GM18870 (cell line): ENCODE results near the gene GATA6.
A peak's percentile ranks its signal among the peaks of the same experiment; 100 is the strongest.

Source experiments
- ATAC-seq: cut with Tn5 transposase; IDR thresholded peaks from one replicate; pipeline ENCODE4 v1.9.1; 2021; ENCODE audit warnings: moderate library complexity; ENCODE audit not compliant: unreplicated experiment

GATA6 gene

DNA sequence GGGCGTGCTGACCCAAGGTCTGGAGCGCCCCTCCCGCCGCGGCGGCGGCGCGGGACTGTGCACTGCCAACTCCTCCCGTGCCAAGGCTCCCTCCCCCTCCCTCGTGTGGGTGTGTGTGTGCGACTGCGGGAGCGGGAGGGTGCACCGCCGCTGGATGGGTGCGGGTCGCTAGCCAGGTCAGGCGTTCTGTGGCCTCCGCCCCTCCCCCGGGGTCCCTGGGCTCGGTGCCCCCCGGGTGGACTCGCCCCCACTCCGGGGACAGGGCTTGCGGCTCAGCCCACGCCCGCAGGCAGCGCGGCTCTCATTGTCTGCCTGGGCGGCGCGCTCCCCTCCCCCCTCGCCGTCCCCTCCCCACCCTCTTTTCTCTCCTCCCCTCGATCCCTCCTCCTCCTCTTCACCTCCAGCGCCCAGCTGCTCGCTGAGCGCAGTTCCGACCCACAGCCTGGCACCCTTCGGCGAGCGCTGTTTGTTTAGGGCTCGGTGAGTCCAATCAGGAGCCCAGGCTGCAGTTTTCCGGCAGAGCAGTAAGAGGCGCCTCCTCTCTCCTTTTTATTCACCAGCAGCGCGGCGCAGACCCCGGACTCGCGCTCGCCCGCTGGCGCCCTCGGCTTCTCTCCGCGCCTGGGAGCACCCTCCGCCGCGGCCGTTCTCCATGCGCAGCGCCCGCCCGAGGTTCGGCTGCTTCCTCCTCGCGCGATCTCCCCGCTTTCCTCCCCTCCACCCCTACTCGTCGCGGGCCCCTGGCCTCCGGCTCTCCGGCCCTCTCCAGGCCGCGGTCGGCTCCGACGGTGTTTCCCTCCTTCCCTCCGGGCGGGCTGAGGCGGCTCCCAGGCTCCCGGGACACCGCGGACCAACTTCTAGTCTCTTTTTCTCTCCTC, at the start of gene GATA6:
GATA6 (plus strand) TSS at position 579 of the 878 bp plus-strand sequence. CDS start 1,556 bp downstream, outside the sequence.
- no peak for ATAC-seq

- ATAC-seq: no peak
Observed at GRCh38 chr18:22124970-22125369, 44.4 kb upstream of the GATA6 start.

DNA sequence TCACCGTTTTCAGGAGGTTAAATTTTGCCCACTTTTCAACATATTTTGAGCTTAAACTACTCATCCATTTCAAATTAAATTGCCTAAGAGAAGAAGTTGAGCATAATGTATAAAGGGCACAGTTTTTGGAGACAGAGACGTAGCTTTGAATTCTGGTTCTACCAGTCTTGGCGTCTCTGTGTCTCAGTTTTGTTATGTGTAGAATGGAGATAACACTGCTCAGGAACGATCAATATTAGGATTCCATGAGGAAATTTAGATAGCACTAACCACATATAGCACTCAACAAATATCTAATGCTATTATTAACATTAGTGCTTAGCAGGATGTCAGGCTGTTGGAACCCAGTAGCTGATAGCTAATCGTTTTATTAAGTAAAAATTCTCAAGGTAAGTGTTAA, 40.4 kb upstream of the GATA6 start:
- ATAC-seq: no peak

DNA sequence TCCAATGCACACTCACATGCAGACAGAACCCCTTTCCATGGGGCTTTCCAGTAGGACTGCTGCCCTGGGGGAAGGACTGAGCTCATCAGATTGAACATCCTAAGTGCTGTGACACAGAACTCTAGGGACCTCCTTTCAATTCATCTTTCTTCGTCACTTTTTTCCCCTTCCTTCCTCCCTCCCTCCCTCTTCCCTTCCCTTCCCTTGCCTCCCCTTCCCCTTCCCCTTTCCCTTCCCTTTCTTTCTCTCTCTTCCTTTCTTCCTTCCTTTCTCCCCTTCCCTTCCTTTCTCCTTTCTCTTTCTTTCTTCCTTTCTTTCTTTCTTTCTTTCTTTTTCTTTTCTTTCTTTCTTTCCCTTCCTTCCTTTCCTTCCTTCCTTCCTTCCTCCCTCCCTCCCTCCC, 39.6 kb upstream of the GATA6 start:
- no peak for ATAC-seq

- ATAC-seq: peak; percentile 70
Observed at GRCh38 chr18:22132258-22132657, 37.1 kb upstream of the GATA6 start.

DNA sequence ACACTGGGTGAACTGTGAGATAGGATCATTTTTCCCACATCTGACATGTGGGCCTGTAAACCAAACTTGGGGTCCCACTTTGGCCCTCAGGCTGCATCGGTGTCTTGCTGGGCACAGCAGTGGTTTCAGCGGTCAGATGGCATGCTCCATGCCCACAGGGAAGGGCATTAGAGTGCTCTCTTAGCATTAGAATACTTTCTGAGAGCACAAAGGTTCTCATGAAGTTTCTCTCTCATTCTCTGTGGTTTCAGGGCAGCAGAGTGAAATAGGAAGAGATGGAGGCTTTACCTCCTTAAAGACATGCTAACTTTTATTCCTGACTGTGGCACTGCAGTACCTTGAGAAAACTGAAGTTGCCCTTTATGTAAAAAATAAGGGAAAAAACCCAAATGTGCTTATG, 36.6 kb upstream of the GATA6 start:
- no peak for ATAC-seq

DNA sequence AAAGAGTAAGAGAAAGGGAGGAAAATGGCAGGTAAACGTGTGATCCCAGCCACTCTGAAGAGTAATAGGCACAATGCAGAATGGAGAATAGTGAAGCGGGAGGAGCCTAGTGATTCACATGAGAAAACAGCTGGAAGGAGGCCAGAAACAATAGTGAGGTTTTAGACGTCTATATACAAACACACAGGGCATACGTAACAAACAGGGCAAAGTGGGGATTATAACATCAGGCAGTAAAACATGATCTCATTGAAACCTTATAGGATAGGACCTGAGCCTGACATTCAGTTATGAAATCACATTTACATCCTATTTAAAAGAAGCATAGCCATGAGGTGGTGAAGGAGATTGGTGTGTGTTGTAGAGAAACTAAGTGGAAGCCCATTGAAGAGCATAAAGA, 33.0 kb upstream of the GATA6 start:
- no peak for ATAC-seq

GRCh38 chr18:22141211-22141610, 28.2 kb upstream of the GATA6 start:
- ATAC-seq: no peak

DNA sequence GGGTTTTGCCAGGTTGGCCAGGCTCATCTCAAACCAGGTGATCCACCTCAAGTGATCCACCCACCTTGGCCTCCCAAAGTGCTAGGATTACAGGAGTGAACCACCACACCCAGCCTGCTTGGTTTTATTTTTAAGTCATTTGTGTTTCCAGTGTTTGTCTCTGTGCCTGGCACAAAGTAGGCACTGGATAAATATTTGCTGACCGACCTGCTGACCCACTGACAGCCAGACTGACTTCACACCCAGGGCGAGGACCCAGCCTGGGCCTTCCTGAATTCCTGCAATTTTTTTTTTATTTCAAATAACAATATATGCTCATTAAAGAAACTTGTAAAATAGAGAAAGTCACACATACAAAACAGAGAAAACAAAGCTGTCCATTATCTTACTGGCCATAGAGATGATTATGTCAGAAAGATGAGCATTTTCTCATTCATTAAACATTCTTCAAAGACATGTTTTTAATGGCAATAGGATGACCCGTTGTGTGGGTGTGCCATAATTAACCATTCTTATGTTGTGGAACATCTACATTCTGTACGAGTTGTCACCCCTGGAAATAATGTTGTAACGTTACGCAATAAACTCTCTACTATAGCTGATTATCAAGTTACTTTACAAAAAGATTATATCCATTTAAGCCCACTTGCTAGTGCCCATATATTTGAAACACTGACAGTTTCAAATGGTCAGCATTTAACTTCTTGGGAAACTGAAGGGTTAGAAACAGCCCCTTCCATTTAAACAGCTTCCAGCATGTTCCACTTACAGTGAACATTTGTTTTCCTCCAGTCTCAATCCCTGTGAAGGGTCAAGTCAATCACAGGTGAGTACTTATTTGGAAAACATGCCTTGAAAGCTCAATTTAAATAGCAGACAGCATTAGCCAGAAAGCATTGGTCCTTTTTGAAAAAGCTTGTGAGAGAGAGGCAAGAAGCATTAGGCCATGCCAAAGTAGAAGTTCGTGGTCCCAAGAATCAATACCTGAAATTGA, 25.7 kb upstream of the GATA6 start:
- no peak for ATAC-seq

DNA sequence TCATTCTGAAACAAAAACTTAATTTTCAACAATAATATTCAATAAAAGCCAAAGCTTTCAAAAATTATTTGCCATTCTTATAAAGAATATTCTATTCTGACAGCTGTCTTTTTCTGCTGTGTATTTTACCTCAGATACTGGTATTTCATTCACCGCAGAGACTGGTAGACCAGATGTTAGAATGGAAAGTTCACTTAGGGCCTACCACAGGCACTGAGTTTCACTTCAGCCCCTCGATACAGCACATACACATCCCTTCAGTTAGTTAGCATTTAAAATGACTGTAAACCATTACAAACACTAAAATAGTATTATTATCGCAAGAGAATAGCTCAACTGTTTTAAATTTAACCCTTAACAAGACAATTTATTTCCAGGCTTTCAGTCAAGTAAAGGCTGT, 24.2 kb upstream of the GATA6 start:
- no peak for ATAC-seq

DNA sequence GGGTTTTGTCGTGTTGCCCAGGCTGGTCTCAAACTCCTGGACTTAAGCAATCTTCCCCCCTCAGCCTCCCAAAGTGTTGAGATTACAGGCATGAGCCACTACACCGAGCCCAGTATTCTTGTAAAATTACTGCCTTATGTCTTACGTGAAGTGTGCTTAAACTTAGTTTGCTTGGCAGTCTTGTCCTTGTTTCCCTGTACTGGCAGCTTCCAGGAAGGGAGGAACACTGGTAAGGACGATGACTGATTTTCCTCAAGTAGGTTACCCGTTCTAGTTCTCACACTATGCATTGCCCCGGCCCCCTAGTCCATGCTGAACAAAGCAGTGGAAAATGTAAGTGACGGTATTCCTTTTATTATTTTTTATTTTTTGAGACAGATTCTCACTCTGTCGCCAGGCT, 19.7 kb upstream of the GATA6 start:
- no peak for ATAC-seq

DNA sequence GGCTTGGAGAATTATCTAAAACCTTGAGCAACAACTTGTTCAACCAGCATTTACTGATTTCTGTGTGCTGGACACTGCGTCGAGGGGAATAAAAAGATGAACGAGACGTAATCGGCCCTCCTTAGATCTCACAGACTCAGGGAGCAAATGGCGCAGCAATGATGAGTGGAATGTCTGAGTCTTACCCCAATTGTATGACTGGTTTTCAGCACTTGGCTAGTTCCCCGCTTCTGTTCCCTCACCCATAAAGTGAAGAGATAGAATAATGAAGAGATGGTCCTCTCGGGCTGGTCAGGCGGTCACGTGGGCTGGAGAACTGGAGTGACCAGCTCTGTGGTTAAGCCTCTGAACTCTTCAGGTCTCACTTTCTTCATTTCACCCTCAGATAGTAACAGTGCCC, 17.3 kb upstream of the GATA6 start:
- no peak for ATAC-seq

DNA sequence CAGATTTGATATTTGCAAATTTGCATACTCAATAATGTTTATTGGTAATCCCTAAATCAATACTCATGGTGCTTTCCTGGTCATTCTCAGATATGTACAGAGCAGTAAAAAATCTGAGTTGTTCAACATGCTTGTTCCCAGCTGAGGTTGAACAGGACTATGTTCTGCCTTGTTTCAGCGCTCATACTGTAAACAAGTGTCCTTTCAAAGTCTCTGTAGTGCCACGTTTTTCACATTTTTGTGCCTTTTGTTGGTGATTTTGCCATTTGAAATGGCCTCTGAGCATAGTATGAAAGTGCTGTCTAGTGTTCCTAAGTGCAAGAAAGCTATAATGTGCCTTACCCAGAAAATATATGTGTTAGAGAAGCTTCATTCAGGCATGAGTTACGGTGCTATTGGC, 16.0 kb upstream of the GATA6 start:
- ATAC-seq: no peak

- ATAC-seq: no peak
Observed at GRCh38 chr18:22155584-22155983, 13.8 kb upstream of the GATA6 start.

GRCh38 chr18:22159014-22159413, 10.4 kb upstream of the GATA6 start:
- ATAC-seq: no peak

DNA sequence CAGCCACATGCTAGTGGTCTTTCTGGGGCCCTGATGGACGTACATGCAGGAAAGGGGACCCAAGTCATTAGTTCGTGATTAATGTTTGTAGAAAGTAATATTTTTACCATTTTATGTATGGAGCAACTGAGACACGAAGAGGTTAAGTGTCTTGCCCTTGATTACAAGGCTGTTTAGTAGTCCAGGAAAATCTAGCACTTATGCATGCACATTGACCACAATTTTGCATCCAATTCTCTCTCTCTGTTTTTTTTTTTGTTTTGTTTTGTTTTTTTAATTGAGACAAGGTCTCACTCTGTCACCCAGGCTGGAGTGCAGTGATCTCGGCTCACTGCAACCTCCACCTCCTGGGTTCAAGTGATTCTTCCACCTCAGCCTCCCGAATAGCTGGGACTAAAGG, 8.3 kb upstream of the GATA6 start:
- no peak for ATAC-seq

GRCh38 chr18:22163416-22164161, 5.8 kb upstream of the GATA6 start:
- ATAC-seq: no peak

- no peak for ATAC-seq
Observed at GRCh38 chr18:22164337-22165048, 4.9 kb upstream of the GATA6 start.

DNA sequence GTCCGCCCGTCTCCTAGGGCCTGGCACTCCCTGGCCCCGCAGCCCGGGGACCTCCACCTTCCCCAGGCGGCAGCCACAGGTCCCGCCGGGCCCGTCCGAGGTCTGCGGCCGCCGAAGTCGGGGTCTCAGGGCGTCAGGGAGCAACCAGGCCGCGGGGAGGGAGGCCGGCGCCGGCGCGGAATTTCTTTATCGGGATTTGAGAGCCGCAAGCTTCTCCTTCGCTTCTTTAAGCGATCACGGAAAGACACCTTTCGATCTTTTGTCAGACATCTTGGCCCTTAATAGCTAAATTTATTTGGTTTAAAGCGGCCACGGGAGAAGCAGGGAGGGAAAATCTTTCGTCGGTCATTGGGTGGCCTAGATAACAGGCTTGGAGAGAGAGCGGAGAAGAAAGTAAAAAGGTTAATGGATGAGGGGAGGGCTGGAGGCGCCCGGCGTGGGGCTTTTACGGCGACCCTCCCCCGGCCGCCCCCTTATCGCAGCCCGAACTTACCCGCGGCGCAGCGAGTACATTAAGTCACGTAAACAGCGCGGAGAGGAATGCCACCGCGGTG, 4.3 kb upstream of the GATA6 start:
- ATAC-seq: no peak

GRCh38 chr18:22165603-22166068, 3.8 kb upstream of the GATA6 start:
- no peak for ATAC-seq
